Measurements from ENCODE around the gene C1RL. TPM values are rescaled to one million over a fixed set of nuclear protein-coding genes. Genes with fewer than 3 reads are reported as not detected.

C1RL gene
- total RNA-seq, 4 donors from 2014 or later: 15.4 to 121 (median 37.4) TPM

GRCh38 chr12:7103837-7104584, 5.0 kb downstream of the C1RL start:
- no peak overlapping the region for H3K4me3 ChIP-seq
- intact Hi-C loops (cut with DNase I; ENCODE audit: low total_unique reads): no loop called here
- no peaks in the 10 kb centered on the region for H3K36me3 ChIP-seq
- no peak for DNase-seq
- no peak overlapping the region for H3K27ac ChIP-seq
- no peak for TF ChIP-seq CTCF (IDR thresholded peaks at IDR 0.05)
- no peak for TF ChIP-seq POLR2A (IDR thresholded peaks at IDR 0.05)
- H3K9me3 ChIP-seq: no peaks in the 10 kb centered on the region
- no peaks in the 10 kb centered on the region for H3K27me3 ChIP-seq
- H3K4me1 ChIP-seq: peaks cover 0 to 3% of the 10 kb centered on the region in 2 donors

DNA sequence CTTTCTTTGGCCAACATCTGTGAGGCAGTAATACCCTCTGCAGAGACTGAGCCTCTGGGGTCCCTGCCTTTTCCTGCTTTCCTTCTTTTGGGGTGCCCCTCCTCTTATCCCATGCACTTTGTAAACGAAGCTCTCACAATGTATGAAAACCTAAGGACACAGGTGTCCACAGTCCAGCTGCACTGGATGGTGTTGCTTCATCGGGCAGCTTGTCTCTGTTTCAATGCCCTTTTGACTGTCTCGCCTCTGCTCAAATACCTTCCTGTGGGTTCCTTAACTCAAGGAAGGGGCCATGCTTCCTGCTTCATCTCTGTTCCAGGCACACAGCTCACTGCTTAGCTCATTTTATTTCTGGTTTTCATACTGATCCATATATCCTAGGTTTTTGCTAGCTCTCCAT, 6.4 kb downstream of the C1RL start:
- TF ChIP-seq CTCF (IDR thresholded peaks at IDR 0.05) (no peak), POLR2A (IDR thresholded peaks at IDR 0.05) (no peak)
- no peak overlapping the region for H3K27ac ChIP-seq
- H3K4me3 ChIP-seq: no peak overlapping the region
- intact Hi-C loops (cut with DNase I; ENCODE audit: low total_unique reads): no loop called here
- no peaks in the 10 kb centered on the region for H3K9me3 ChIP-seq
- H3K36me3 ChIP-seq: no peaks in the 10 kb centered on the region
- DNase-seq: no peak
- H3K4me1 ChIP-seq: no peaks in the 10 kb centered on the region
- H3K27me3 ChIP-seq: no peaks in the 10 kb centered on the region

DNA sequence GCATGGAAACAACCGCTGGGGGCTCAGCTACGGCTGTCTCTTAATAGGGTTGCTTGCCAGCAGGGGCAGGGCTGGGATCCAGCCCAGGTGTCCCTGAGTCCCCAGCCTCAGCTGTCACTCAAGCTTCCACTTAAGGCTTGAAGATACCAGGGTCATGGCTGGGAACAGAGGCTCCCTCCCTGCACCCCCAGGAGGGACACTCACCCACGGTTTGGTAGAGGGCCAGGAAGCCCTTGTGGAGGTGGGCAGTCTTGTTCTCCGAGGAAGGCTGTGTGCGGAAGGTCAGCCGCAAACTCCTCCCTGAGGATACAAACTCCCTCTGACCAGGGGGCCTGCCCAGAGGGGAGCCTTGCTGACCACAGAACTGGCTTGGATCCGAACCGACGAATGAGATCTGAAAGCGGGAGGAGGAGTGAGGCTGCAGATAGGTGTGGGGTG, 7.3 kb downstream of the C1RL start:
- H3K36me3 ChIP-seq: no peaks in the 10 kb centered on the region
- no peak overlapping the region for H3K4me3 ChIP-seq
- no peaks in the 10 kb centered on the region for H3K27me3 ChIP-seq
- H3K27ac ChIP-seq: peak overlapping the region; percentile 3 to 27
- H3K9me3 ChIP-seq: no peaks in the 10 kb centered on the region
- TF ChIP-seq CTCF (IDR thresholded peaks at IDR 0.05): no peak
- TF ChIP-seq POLR2A (IDR thresholded peaks at IDR 0.05): no peak
- intact Hi-C loops (cut with DNase I; ENCODE audit: low total_unique reads): no loop called here
- DNase-seq: no peak
- no peaks in the 10 kb centered on the region for H3K4me1 ChIP-seq

GRCh38 chr12:7101047-7101693, 7.8 kb downstream of the C1RL start:
- TF ChIP-seq CTCF (IDR thresholded peaks at IDR 0.05) (no peak), POLR2A (IDR thresholded peaks at IDR 0.05) (no peak)
- intact Hi-C loops (cut with DNase I; ENCODE audit: low total_unique reads): no loop called here
- no peak for DNase-seq
- no peaks in the 10 kb centered on the region for H3K27me3 ChIP-seq
- H3K4me1 ChIP-seq: no peaks in the 10 kb centered on the region
- H3K9me3 ChIP-seq: no peaks in the 10 kb centered on the region
- H3K27ac ChIP-seq: peak overlapping the region; percentile 27 to 46
- no peak overlapping the region for H3K4me3 ChIP-seq
- H3K36me3 ChIP-seq: no peaks in the 10 kb centered on the region

DNA sequence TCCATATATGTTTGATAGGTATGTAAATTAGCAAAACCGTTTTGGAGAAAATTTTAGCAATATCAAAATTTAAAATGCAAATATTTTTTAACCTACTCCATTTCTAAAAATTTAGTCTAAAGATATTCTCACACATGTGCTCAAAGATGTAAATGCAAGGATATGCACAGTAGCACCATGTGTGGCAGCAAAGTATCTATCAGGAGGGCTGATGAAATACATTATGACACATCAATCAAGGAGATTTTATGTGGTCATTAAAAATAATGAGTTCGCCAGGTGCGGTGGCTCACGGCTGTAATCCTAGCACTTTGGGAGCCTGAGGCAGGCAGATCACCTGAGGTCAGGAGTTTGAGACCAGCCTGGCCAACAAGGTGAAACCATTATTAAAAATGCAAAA, 8.8 kb downstream of the C1RL start:
- H3K4me1 ChIP-seq: no peaks in the 10 kb centered on the region
- no peak for DNase-seq
- H3K9me3 ChIP-seq: no peaks in the 10 kb centered on the region
- no peaks in the 10 kb centered on the region for H3K36me3 ChIP-seq
- no peak overlapping the region for H3K27ac ChIP-seq
- no peak overlapping the region for H3K4me3 ChIP-seq
- TF ChIP-seq CTCF (IDR thresholded peaks at IDR 0.05) (no peak), POLR2A (IDR thresholded peaks at IDR 0.05) (no peak)
- intact Hi-C loops (cut with DNase I; ENCODE audit: low total_unique reads): no loop called here
- no peaks in the 10 kb centered on the region for H3K27me3 ChIP-seq

Data from uterus (tissue), 4 donors.